Left ventricle myocardium inferior (tissue), 1 donor: ENCODE measurements around the gene IPCEF1. TPM values are rescaled to one million over a fixed set of nuclear protein-coding genes. Genes with fewer than 3 reads are reported as not detected.

ENCODE experiments used
- DNase-seq: peaks from one replicate; pipeline ENCODE4 v3.0.0-alpha.2; 2020
- H3K27ac ChIP-seq: fragments of 200-600 bp; replicated peaks from 2 replicates; pipeline ENCODE4 v1.8.0; 2021
- H3K27me3 ChIP-seq: fragments of 200-600 bp; 2 replicates; pipeline ENCODE4 v1.8.0; 2021; ENCODE audit warnings: low read depth
- H3K36me3 ChIP-seq: fragments of 200-600 bp; 2 replicates; pipeline ENCODE4 v1.8.0; 2021
- H3K4me1 ChIP-seq: fragments of 200-600 bp; 2 replicates; pipeline ENCODE4 v1.8.0; 2021
- H3K4me3 ChIP-seq: fragments of 200-600 bp; 2 replicates; pipeline ENCODE4 v1.8.0; 2021; ENCODE audit warnings: mild to moderate bottlenecking, moderate library complexity
- H3K9me3 ChIP-seq: fragments of 200-600 bp; replicated peaks from 2 replicates; pipeline ENCODE4 v1.8.0; 2021
- CTCF ChIP-seq: fragments of 200-600 bp; IDR thresholded peaks from 2 replicates; pipeline ENCODE4 v1.8.0; 2021; ENCODE audit warnings: antibody characterized with exemption, mild to moderate bottlenecking, borderline replicate concordance
- intact Hi-C: fragments of 100-400 bp; cut with micrococcal nuclease; formaldehyde crosslinking; loops from one replicate; pipeline ENCODE4 v1.11.0; 2022
- total RNA-seq: library from RNA; stranded (reverse); fragmentation: NEBNext Ultra II Directional; extraction: Animal tissue kit (Norgen Biotek cat#: 25700); gene quantifications from one replicate; pipeline ENCODE4 v1.2.1, GENCODE V29; 2021
- donor health status: DM: no; HTN: yes; CAD: no; lungs with severe emphysema.

Gene IPCEF1
- total RNA-seq, 1 donor from 2014 or later, result 1.7 TPM

- no peak for DNase-seq
- Histone ChIP-seq H3K27ac (no peak overlapping the region), H3K4me3 (no peak overlapping the region), H3K27me3 (no peaks in the 10 kb centered on the region), H3K4me1 (no peaks in the 10 kb centered on the region), H3K36me3 (no peaks in the 10 kb centered on the region), H3K9me3 (no peaks in the 10 kb centered on the region)
- intact Hi-C loops, result no loop called here
- TF ChIP-seq CTCF, result no peak
Measured at GRCh38 chr6:154227862-154228520, 128.6 kb downstream of the IPCEF1 start.

- Histone ChIP-seq H3K9me3 (no peaks in the 10 kb centered on the region), H3K4me1 (no peaks in the 10 kb centered on the region), H3K36me3 (no peaks in the 10 kb centered on the region), H3K4me3 (no peak overlapping the region), H3K27ac (no peak overlapping the region), H3K27me3 (no peaks in the 10 kb centered on the region)
- no peak for DNase-seq
- intact Hi-C loops, result no loop called here
- no peak for TF ChIP-seq CTCF
Measured at GRCh38 chr6:154226461-154226860, 130.1 kb downstream of the IPCEF1 start.

GRCh38 chr6:154223296-154223695 lies 133.3 kb downstream of the IPCEF1 start:
- no peak for DNase-seq
- H3K4me3 ChIP-seq, result no peak overlapping the region
- intact Hi-C loops, result no loop called here

GRCh38 chr6:154222716-154223115 lies 133.9 kb downstream of the IPCEF1 start:
- no peaks in the 10 kb centered on the region for H3K9me3 ChIP-seq
- intact Hi-C loops, result no loop called here
- H3K27me3 ChIP-seq, result no peaks in the 10 kb centered on the region

More at GRCh38 chr6:154223296-154223695, 133.3 kb downstream of the IPCEF1 start:
- Histone ChIP-seq H3K4me1 (no peaks in the 10 kb centered on the region), H3K36me3 (no peaks in the 10 kb centered on the region), H3K9me3 (no peaks in the 10 kb centered on the region), H3K27me3 (no peaks in the 10 kb centered on the region), H3K27ac (no peak overlapping the region)
- TF ChIP-seq CTCF, result no peak

GRCh38 chr6:154219250-154219649 lies 137.4 kb downstream of the IPCEF1 start:
- Histone ChIP-seq H3K27ac (no peak overlapping the region), H3K36me3 (no peaks in the 10 kb centered on the region), H3K4me1 (no peaks in the 10 kb centered on the region), H3K27me3 (no peaks in the 10 kb centered on the region), H3K9me3 (no peaks in the 10 kb centered on the region), H3K4me3 (no peak overlapping the region)
- no peak for DNase-seq
- no peak for TF ChIP-seq CTCF
- intact Hi-C loops, result no loop called here

More at GRCh38 chr6:154222716-154223115, 133.9 kb downstream of the IPCEF1 start:
- DNase-seq, result no peak
- H3K27ac ChIP-seq, result no peak overlapping the region
- no peak for TF ChIP-seq CTCF
- no peaks in the 10 kb centered on the region for H3K4me1 ChIP-seq
- H3K4me3 ChIP-seq, result no peak overlapping the region
- H3K36me3 ChIP-seq, result no peaks in the 10 kb centered on the region
